Activated CD8-positive, alpha-beta memory T cell treated with anti-CD3 and anti-CD28 coated beads for 24 hours (primary cell): ENCODE data around the gene DNAH8.
"Not testable (repeated sequence)": the region's sequence is repeated elsewhere in the genome, so short reads cannot be mapped to it uniquely, and the experiment has no call there.

Experiments used
- DNase-seq: peaks from one replicate; pipeline ENCODE4 v3.0.0-alpha.2; 2020

The DNAH8 gene

GRCh38 chr6:38912378-38912777 is 197.3 kb downstream of the DNAH8 start:
- DNase-seq: no peak

DNA sequence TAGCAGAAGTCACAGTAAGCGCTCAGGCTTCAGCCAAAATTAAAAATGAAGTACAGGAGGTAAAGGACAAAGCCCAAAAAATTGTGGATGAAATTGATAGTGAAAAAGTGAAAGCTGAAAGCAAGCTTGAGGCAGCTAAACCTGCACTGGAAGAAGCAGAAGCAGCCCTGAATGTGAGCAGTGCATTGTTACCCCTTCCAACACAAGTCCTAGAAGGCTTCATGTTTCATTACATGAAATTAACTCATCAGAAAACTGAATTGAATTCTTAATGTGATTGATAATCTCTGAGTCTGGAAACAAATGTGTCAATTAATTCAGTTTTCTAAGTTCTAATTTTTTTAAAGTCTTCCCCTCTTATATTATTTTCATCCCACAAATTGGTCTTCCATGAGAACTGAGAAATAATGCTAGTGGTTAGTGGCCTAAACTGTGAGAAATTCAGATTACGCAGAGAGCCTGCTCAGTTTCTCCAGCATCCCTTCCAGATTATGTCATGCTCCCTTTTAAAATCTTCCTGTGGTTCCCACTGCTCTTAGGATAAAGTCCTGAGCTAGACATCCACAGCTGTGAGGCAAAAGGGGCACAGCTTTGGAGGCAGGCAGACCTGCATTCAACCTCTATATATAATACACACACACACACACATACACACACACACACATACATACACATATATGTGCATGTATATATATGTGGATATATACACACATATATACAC is 200.3 kb downstream of the DNAH8 start:
- no peak for DNase-seq

- DNase-seq: not testable (repeated sequence)
These were observed 206.4 kb downstream of the DNAH8 start for GRCh38 chr6:38921540-38921939.

GRCh38 chr6:38924791-38925509 is 209.8 kb downstream of the DNAH8 start:
- no peak for DNase-seq

DNA sequence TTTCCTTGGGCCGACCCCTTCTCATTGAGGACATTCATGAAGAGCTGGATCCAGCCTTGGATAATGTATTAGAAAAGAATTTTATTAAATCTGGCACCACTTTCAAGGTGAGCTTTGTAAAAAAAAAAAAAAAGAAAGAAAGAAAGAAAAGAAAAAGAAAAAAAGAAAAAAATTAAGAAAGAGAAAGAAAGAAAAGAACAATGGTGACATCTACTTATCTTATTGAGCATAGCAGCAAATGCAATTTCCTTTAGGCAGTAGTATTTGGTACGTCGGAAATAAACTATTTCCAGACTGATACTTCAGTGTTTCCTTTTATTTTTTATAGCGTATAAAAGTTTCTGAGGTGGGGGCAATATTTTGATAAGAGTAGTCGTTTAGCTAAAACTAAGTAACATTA is 214.4 kb downstream of the DNAH8 start:
- DNase-seq: no peak

DNA sequence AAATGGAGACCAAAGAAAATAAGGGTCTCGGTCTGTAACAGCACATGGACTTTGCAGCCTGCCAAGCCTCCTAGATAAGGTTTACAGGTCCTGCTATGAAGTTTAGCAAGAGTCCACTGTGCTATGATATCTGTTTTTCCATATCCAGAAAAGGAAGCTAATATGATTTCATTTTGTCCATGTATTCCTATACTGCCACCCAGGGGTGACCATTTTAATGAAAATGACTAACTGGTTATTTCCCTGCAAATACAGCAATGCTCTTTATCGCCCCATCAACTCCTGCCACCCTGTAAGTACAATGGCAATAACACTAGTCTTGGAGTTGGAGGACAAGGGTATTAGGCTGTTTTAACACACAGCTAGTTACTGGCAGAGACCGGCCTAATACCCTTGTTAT is 218.3 kb downstream of the DNAH8 start:
- DNase-seq: no peak

GRCh38 chr6:38935051-38935450 is 219.9 kb downstream of the DNAH8 start:
- DNase-seq: no peak

- no peak for DNase-seq
These were observed 222.9 kb downstream of the DNAH8 start for GRCh38 chr6:38937839-38938613.

DNA sequence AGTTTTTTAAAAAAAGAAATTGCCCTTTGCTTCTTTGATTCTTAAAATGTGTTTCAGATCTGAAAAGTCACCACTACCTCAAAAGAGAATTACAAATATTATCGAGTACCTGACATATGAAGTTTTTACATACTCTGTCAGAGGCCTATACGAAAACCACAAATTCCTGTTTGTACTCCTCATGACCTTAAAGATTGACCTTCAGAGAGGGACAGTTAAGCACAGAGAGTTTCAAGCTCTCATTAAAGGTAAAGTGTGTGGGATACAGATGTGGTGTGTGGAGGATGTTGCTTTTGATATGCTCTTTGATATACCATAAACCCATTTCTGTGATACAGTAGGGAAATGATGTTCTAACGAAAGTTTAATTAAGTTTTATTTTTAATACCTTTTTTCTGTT is 223.6 kb downstream of the DNAH8 start:
- no peak for DNase-seq

- no peak for DNase-seq
These were observed 227.3 kb downstream of the DNAH8 start for GRCh38 chr6:38942442-38942841.

DNA sequence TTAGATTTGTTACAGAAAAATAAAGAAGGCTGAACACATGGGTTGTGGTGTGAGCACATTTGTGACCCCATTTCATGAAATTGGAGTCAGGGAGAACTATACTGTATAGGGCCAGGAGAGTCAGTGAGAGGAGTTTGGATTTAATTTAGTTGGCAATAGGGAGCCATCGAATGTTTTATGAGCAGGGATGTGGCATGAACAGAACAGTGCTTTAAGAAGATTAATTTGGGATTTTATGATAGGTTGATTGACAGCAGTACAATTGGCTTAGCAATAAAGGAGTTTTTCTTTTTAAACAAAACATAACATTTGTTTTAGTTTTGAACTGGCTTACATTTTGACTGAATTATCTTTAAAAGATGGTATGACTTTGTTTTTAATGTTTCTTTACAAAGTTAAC is 227.9 kb downstream of the DNAH8 start:
- no peak for DNase-seq

GRCh38 chr6:38943964-38944363 is 228.9 kb downstream of the DNAH8 start:
- DNase-seq: no peak

DNA sequence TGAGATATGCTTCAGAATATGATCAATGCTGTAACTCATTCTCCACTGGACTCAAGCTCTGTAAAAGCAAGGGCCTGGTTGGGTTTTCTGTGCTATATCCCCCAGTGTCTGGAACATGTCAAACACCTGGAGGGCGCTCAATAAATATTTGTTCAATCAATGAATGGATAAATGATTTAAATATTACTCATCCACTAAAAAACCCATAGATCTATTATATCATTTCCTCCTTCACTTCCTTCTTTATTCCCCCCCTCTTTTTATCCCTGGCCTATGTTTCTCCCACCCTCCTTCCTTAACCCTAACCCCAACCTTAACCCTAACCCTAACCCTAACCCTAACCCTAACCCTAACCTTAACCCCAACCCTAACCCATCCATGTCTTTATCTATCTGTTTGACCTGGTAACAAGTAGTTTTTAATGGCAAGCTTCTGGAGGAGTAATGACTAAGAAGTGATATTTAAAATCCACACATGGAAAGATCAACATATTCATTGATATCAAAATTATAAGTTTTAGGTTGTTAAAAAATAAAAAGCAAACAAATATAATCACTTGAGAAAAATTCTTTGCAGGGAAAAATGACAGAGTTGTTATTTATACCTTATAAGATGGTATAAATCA is 229.7 kb downstream of the DNAH8 start:
- DNase-seq: no peak

DNA sequence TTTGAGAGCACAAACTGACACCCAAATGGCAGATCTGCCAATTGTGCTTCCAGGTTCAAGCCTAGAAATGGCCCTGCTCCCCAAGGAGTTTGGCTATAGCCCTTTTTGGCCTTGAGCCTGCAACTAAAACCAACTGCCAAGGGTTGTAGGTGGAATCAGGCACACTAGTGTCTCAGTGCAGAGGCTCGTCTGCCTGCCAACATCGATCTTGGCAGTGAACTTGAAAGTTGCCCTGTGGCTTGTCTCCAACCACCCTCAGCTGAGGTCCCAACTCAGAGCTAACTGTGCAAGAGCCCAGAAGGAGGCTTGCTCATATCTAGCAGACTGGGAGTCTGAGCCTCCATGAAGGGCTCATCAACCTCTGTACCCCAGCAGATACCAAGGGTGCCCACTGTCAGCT is 240.8 kb downstream of the DNAH8 start:
- no peak for DNase-seq

DNA sequence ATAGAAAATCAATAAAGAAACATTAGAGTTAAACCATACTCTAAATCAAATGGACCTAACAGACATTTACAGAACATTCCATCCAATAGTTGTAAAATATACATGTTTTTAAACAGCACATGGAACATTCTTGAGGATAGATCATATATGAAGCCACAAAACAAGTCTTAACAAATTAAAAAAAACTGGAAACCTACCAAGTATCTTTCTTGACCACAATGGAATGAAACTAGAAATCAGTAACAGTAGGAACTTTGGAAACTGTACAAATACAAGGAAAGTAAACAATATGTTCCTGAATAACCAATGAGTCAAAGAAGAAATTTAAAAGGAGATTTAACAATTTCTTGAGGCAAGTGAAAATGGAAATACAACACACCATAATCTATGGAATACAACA is 242.3 kb downstream of the DNAH8 start:
- DNase-seq: no peak

DNA sequence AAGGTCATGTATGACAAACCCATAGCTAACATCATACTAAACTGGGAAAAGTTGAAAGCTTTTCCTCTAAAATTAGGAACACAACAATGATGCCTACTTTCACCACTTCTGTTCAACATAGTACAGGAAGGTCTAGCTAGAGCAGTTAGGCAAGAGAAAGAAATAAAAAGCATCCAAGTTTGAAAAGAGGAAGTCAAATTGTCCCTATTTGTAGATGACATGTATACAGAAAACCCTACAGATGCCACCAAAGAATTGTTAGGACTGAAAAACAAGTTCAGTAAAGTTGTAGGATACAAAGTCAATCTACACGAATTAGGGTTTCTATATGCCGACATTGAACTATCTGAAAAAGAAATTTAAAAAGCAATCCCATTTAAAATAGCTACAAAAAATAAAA is 244.0 kb downstream of the DNAH8 start:
- DNase-seq: no peak

GRCh38 chr6:38968702-38969149 is 253.6 kb downstream of the DNAH8 start:
- no peak for DNase-seq

- DNase-seq: no peak
These were observed 258.3 kb downstream of the DNAH8 start for GRCh38 chr6:38973178-38974057.

DNA sequence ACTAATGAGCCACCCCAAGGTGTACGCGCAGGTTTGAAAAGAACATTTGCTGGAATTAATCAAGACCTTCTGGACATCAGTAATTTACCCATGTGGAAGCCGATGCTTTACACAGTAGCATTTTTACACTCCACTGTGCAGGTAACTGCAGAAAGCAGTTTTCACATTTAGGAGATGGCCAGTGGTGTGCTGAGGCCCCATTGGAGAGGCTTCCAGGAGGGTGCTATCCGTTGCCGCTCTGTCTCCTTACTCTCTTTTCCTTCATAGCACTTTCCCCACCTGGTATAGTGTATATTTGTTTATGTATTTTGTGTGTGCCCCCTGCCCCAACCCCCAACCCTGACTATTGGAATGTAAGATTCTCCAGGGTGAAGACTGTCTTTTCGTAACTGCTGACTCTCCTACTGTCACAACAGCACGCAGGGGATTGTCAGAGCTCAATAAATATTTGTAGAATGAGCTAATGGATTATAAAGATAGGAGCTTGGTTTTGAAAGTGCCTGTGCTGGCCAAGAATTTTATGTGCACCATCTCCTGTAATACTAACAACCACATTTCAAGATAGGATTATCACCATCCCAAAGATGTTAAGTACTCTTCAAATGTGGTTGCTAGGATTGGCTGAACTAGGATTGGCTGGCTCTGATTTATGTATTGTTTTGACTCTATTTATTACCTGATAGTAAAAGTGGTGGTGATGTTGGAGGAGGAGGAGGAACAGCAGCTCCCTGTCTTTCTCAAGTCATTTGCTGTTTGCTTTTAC is 259.5 kb downstream of the DNAH8 start:
- DNase-seq: no peak

GRCh38 chr6:38975621-38976049 is 260.5 kb downstream of the DNAH8 start:
- DNase-seq: no peak

- no peak for DNase-seq
These were observed 260.9 kb downstream of the DNAH8 start for GRCh38 chr6:38976051-38976450.
